Osteoblast (primary cell): ENCODE results near the gene ABCC11. TPM values are rescaled to one million over a fixed set of nuclear protein-coding genes. Genes with fewer than 3 reads are reported as not detected.

Experiments used
- DNase-seq: peaks from one replicate; pipeline ENCODE4 v3.0.0; 2011; ENCODE audit warnings: low spot score, mixed read lengths; ENCODE audit not compliant: insufficient read length; ENCODE audit errors: missing footprints
- H2AFZ ChIP-seq: 2 replicates; pipeline ENCODE4 v1.6.0; 2011; ENCODE audit warnings: mild to moderate bottlenecking, low read length
- H3K27ac ChIP-seq: 2 replicates; pipeline ENCODE4 v1.5.1; 2011; ENCODE audit warnings: mild to moderate bottlenecking, low read depth, low read length, moderate library complexity
- H3K27me3 ChIP-seq: 2 replicates; pipeline ENCODE4 v1.6.0; 2012; ENCODE audit warnings: mild to moderate bottlenecking, control low read depth, inconsistent platforms, low read length, moderate library complexity; ENCODE audit not compliant: insufficient read depth
- H3K36me3 ChIP-seq: 2 replicates; pipeline ENCODE4 v1.5.1; 2011; ENCODE audit warnings: mild to moderate bottlenecking, low read length, control low read depth, moderate library complexity; ENCODE audit not compliant: insufficient read depth
- H3K4me1 ChIP-seq: 2 replicates; pipeline ENCODE4 v1.5.1; 2011; ENCODE audit warnings: mild to moderate bottlenecking, low read length, control low read depth, moderate library complexity; ENCODE audit not compliant: insufficient read depth
- H3K4me2 ChIP-seq: 2 replicates; pipeline ENCODE4 v1.6.0; 2011; ENCODE audit warnings: mild to moderate bottlenecking, low read length; ENCODE audit not compliant: insufficient read depth
- H3K4me3 ChIP-seq: fragments of 200-600 bp; sonication (generic); 3 replicates; pipeline ENCODE4 v1.5.1; 2012; ENCODE audit warnings: mild to moderate bottlenecking, low read length, inconsistent platforms; ENCODE audit not compliant: insufficient read depth
- H3K79me2 ChIP-seq: 2 replicates; pipeline ENCODE4 v1.6.0; 2012; ENCODE audit warnings: mild to moderate bottlenecking, low read length, control low read depth, inconsistent platforms; ENCODE audit not compliant: insufficient read depth
- H3K9me3 ChIP-seq: 2 replicates; pipeline ENCODE4 v1.5.1; 2011; ENCODE audit warnings: low read depth, low read length, control low read depth
- H4K20me1 ChIP-seq: 2 replicates; pipeline ENCODE4 v1.6.0; 2012; ENCODE audit warnings: mild to moderate bottlenecking, low read length, control low read depth; ENCODE audit not compliant: insufficient read depth
- total RNA-seq: library from RNA; depleted of rRNA; stranded (reverse); fragments of >200 nt; gene quantifications from 2 replicates; pipeline ENCODE4 v1.2.3, GENCODE V29; 2012
- TF ChIP-seq, protein P1 (sequence below): IDR thresholded peaks from 2 replicates; pipeline ENCODE4 v1.5.1; 2011; ENCODE audit warnings: mild to moderate bottlenecking, low read depth, low read length, moderate library complexity; ENCODE audit errors: extremely low read depth

The ABCC11 gene
- total RNA-seq, 1 donor: under 0.01 TPM

DNA sequence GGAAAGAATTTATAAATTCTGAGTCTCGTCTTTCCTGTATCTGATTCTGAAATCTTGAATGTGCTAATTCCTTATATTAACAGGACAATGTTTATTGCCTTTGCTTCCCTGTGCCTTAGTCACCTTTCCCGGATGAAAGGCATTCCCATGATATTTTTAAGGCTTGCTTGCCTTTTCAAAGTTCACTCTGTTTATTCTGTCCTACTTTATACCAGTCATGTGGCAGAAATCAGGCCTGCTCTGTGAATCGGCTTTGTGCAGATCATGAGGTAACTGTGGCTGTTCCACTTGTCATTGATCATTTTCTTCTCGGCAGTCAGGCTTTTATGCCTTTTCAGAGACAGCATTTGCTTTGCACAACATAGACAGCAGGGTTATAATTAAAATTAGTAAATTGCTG, 28.8 kb upstream of the ABCC11 start:
- H3K4me2 ChIP-seq: no peak overlapping the region
- DNase-seq: no peak

GRCh38 chr16:48274476-48274875, 27.1 kb upstream of the ABCC11 start:
- Histone ChIP-seq H3K27ac (no peak overlapping the region), H3K27me3 (no peaks in the 10 kb centered on the region), H3K4me1 (peaks cover 2% of the 10 kb centered on the region), H3K9me3 (no peaks in the 10 kb centered on the region), H3K4me3 (no peak overlapping the region), H4K20me1 (peaks cover 4% of the 10 kb centered on the region), H3K79me2 (peaks cover 29% of the 10 kb centered on the region), H3K4me2 (no peak overlapping the region), H2AFZ (no peak overlapping the region), H3K36me3 (peaks cover 52% of the 10 kb centered on the region)
- TF ChIP-seq, protein P1, sequence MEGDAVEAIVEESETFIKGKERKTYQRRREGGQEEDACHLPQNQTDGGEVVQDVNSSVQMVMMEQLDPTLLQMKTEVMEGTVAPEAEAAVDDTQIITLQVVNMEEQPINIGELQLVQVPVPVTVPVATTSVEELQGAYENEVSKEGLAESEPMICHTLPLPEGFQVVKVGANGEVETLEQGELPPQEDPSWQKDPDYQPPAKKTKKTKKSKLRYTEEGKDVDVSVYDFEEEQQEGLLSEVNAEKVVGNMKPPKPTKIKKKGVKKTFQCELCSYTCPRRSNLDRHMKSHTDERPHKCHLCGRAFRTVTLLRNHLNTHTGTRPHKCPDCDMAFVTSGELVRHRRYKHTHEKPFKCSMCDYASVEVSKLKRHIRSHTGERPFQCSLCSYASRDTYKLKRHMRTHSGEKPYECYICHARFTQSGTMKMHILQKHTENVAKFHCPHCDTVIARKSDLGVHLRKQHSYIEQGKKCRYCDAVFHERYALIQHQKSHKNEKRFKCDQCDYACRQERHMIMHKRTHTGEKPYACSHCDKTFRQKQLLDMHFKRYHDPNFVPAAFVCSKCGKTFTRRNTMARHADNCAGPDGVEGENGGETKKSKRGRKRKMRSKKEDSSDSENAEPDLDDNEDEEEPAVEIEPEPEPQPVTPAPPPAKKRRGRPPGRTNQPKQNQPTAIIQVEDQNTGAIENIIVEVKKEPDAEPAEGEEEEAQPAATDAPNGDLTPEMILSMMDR: no peak
- no peak for DNase-seq

More for the DNA sequence above, 28.8 kb upstream of the ABCC11 start:
- Histone ChIP-seq H3K27me3 (no peaks in the 10 kb centered on the region), H2AFZ (no peak overlapping the region), H3K36me3 (peaks cover 52% of the 10 kb centered on the region), H4K20me1 (peaks cover 4% of the 10 kb centered on the region), H3K4me1 (peaks cover 2% of the 10 kb centered on the region), H3K27ac (no peak overlapping the region), H3K4me3 (no peak overlapping the region), H3K79me2 (peaks cover 34% of the 10 kb centered on the region), H3K9me3 (no peaks in the 10 kb centered on the region)
- TF ChIP-seq, protein P1: no peak

DNA sequence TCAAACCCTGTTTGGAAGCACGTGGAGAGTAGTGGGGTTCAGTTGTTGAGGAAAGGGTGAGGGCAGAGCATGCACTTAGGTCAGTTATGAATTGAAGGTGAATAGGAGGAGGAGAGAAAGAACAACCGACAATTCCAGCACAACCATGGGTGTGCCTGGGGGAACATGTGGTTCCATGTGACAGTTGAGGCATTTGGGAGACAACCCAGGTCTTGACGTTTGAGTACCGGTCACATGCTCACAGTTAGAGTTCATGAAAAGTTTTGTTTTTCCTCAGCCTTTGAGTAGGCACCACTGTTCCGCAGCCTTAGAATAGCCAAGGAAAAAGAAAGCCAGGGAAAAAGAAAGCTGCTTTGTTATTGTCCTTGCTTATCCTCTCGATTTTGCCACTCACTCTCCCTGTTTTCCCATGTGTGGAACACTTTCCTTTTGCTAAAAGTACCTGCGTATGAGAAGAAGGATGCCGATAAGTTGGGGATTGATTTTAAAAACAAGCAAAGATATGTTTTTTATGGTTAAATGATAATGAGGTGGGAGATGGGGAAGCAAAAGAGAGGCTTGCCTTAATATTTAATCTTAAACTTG, 25.6 kb upstream of the ABCC11 start:
- H3K79me2 ChIP-seq: peaks cover 23% of the 10 kb centered on the region

DNA sequence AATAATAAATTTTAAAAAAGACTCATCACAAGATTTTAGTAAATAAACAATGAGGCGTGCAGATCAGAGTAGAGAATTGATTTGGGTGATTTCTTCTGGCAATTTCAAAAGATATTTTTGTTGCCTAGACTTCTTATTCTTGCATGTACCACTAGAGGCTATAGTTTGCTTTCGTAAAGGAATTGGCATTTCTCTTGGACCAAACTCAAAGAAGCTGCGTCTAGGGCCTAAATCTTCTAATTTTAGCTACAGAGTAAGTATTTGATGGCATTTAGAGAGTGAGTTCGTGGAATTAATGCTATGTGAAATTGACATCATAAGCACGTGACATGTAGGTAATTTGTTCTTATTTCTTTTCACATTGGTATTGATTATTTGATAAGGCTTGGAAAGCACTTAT, 24.4 kb upstream of the ABCC11 start:
- TF ChIP-seq, protein P1: peak; percentile 50
- Histone ChIP-seq H2AFZ (no peak overlapping the region), H3K27me3 (no peaks in the 10 kb centered on the region), H4K20me1 (peaks cover 4% of the 10 kb centered on the region), H3K4me3 (no peak overlapping the region), H3K79me2 (peaks cover 21% of the 10 kb centered on the region), H3K9me3 (no peaks in the 10 kb centered on the region), H3K4me2 (no peak overlapping the region), H3K4me1 (peaks cover 2% of the 10 kb centered on the region), H3K27ac (peak overlapping the region; percentile 57), H3K36me3 (peaks cover 38% of the 10 kb centered on the region)
- DNase-seq: no peak

More for the DNA sequence above, 25.6 kb upstream of the ABCC11 start:
- Histone ChIP-seq H3K9me3 (no peaks in the 10 kb centered on the region), H3K36me3 (peaks cover 43% of the 10 kb centered on the region), H3K27ac (peak overlapping the region; percentile 57), H2AFZ (no peak overlapping the region), H3K4me3 (no peak overlapping the region), H3K4me1 (peaks cover 2% of the 10 kb centered on the region), H4K20me1 (peaks cover 4% of the 10 kb centered on the region), H3K27me3 (no peaks in the 10 kb centered on the region), H3K4me2 (no peak overlapping the region)
- no peak for DNase-seq
- TF ChIP-seq, protein P1: no peak
